Gastrocnemius medialis (tissue), 4 donors: ENCODE data around the gene ELAVL2. TPM values are rescaled to one million over a fixed set of nuclear protein-coding genes. Genes with fewer than 3 reads are reported as not detected.

Experiments used
- ATAC-seq, 2 donors: fragments of 150-250 bp; one replicate each; pipeline ENCODE4 v1.9.1; 2016
- DNase-seq, 2 donors: peaks; one replicate each; pipeline ENCODE4 v3.0.0-alpha.2; 2019
- H3K27ac ChIP-seq, 4 donors: fragments of 200-600 bp; sonication (generic); 1 replicate in 1 of 4; 2 replicates in 3 of 4; pipeline ENCODE4 v1.5.1; 2016 to 2018; ENCODE audit warnings: mild to moderate bottlenecking in 2 of 4, moderate library complexity in 1 of 4
- H3K27me3 ChIP-seq, 3 donors: fragments of 200-600 bp; sonication (generic) in 2 of 3; 1 replicate in 1 of 3; 2 replicates in 2 of 3; pipeline versions ENCODE4 v1.5.1 to v1.6.0; 2016 to 2019; ENCODE audit warnings: mild to moderate bottlenecking in 1 of 3, moderate library complexity in 1 of 3
- H3K36me3 ChIP-seq, 2 donors: fragments of 200-600 bp; sonication (generic) in 1 of 2; one replicate each; pipeline ENCODE4 v1.5.1; 2017 to 2018
- H3K4me1 ChIP-seq, 2 donors: fragments of 200-600 bp; sonication (generic) in 1 of 2; one replicate each; pipeline ENCODE4 v1.5.1; 2016 to 2017; ENCODE audit warnings: mild to moderate bottlenecking in 2 of 2
- H3K4me3 ChIP-seq, 4 donors: fragments of 200-600 bp; sonication (generic) in 3 of 4; 1 replicate in 1 of 4; 2 replicates in 3 of 4; pipeline ENCODE4 v1.5.1; 2016 to 2019; ENCODE audit warnings: mild to moderate bottlenecking in 2 of 4
- H3K9me3 ChIP-seq, 3 donors: fragments of 200-600 bp; sonication (generic) in 2 of 3; 1 replicate in 1 of 3; 2 replicates in 2 of 3; pipeline ENCODE4 v1.5.1; 2016 to 2019
- CTCF ChIP-seq, 5 experiments: fragments of 450-650 bp in 3 of 5; fragments of 200-600 bp in 2 of 5; sonication (generic) in 2 of 5; IDR thresholded peaks in 4 of 5; conservative IDR thresholded peaks in 1 of 5; 1 replicate in 4 of 5; 2 replicates in 1 of 5; pipeline ENCODE4 v1.5.1; 2016 to 2019; ENCODE audit warnings: antibody characterized with exemption in 5 of 5, mild to moderate bottlenecking in 3 of 5, moderate library complexity in 3 of 5
- POLR2A ChIP-seq, 2 donors: fragments of 450-650 bp; IDR thresholded peaks; one replicate each; pipeline ENCODE4 v1.6.1; 2017; ENCODE audit warnings: antibody characterized with exemption in 2 of 2, mild to moderate bottlenecking in 2 of 2, moderate library complexity in 2 of 2
- in situ Hi-C, 4 donors: fragments of 200-750 bp; cut with MboI; loops; one replicate each; pipeline versions ENCODE4 v1.15.0 to v1.8.0; 2017; ENCODE audit warnings: low sequenced_read_pairs in 4 of 4
- intact Hi-C: fragments of 100-400 bp; cut with DNase I; formaldehyde crosslinking; loops from one replicate; pipeline ENCODE4 v1.15.1; 2023; ENCODE audit warnings: low total_unique reads
- total RNA-seq, 4 donors: library from RNA; depleted of rRNA; stranded (reverse); fragments of >200 nt; gene quantifications; one replicate each; pipeline versions ENCODE4 v1.1.0 to v1.2.3, GENCODE V29; 2016

ELAVL2 gene
- total RNA-seq, 4 donors from 2014 or later: not detected

- H3K36me3 ChIP-seq: no peaks in the 10 kb centered on the region
- H3K4me1 ChIP-seq: no peaks in the 10 kb centered on the region
- H3K27ac ChIP-seq: no peak overlapping the region
- intact Hi-C loops: no loop called here
- H3K4me3 ChIP-seq: no peak overlapping the region
- no peak for TF ChIP-seq CTCF (IDR thresholded peaks at IDR 0.05 in 4 of 5, conservative IDR thresholded peaks at IDR 0.05 in 1 of 5)
- no peak for TF ChIP-seq POLR2A (IDR thresholded peaks at IDR 0.05)
- H3K27me3 ChIP-seq: no peaks in the 10 kb centered on the region
- in situ Hi-C loops: loop anchor here in 2 of 4 donors (25.0 kb wide), 2 partner anchors 94 to 106 kb away; partner anchors contain the start of gene ELAVL2 (in 1 of the 2)
- ATAC-seq (no peak), DNase-seq (no peak)
- H3K9me3 ChIP-seq: no peaks in the 10 kb centered on the region
Observed at GRCh38 chr9:23731353-23731752, 94.7 kb downstream of the ELAVL2 start.

GRCh38 chr9:23730364-23730763 is 95.7 kb downstream of the ELAVL2 start:
- intact Hi-C loops: no loop called here
- no peak overlapping the region for H3K4me3 ChIP-seq
- no peak for TF ChIP-seq CTCF (IDR thresholded peaks at IDR 0.05 in 4 of 5, conservative IDR thresholded peaks at IDR 0.05 in 1 of 5)
- no peak for TF ChIP-seq POLR2A (IDR thresholded peaks at IDR 0.05)
- in situ Hi-C loops: loop anchor here in 2 of 4 donors (25.0 kb wide), 2 partner anchors 93 to 107 kb away; partner anchors contain the start of gene ELAVL2 (in 1 of the 2)
- no peaks in the 10 kb centered on the region for H3K27me3 ChIP-seq
- H3K27ac ChIP-seq: no peak overlapping the region
- H3K9me3 ChIP-seq: no peaks in the 10 kb centered on the region
- H3K4me1 ChIP-seq: no peaks in the 10 kb centered on the region
- no peak for ATAC-seq
- no peak for DNase-seq
- no peaks in the 10 kb centered on the region for H3K36me3 ChIP-seq

GRCh38 chr9:23728736-23729135 is 97.3 kb downstream of the ELAVL2 start:
- no peaks in the 10 kb centered on the region for H3K4me1 ChIP-seq
- in situ Hi-C loops (loop anchor here in 2 of 4 donors (25.0 kb wide), 2 partner anchors 91 to 109 kb away; partner anchors contain the start of gene ELAVL2 (in 1 of the 2)), intact Hi-C loops (no loop called here)
- ATAC-seq (no peak), DNase-seq (no peak)
- no peak overlapping the region for H3K4me3 ChIP-seq
- H3K27ac ChIP-seq: no peak overlapping the region
- no peaks in the 10 kb centered on the region for H3K9me3 ChIP-seq
- H3K27me3 ChIP-seq: no peaks in the 10 kb centered on the region
- no peaks in the 10 kb centered on the region for H3K36me3 ChIP-seq
- TF ChIP-seq POLR2A (IDR thresholded peaks at IDR 0.05): no peak
- TF ChIP-seq CTCF (IDR thresholded peaks at IDR 0.05 in 4 of 5, conservative IDR thresholded peaks at IDR 0.05 in 1 of 5): no peak

GRCh38 chr9:23725279-23725946 is 100.6 kb downstream of the ELAVL2 start:
- in situ Hi-C loops (loop anchor here in 2 of 4 donors (25.0 kb wide), 2 partner anchors 88 to 112 kb away; partner anchors contain the start of gene ELAVL2 (in 1 of the 2)), intact Hi-C loops (no loop called here)
- no peak for TF ChIP-seq CTCF (IDR thresholded peaks at IDR 0.05 in 4 of 5, conservative IDR thresholded peaks at IDR 0.05 in 1 of 5)
- TF ChIP-seq POLR2A (IDR thresholded peaks at IDR 0.05): no peak
- H3K9me3 ChIP-seq: no peaks in the 10 kb centered on the region
- ATAC-seq (no peak), DNase-seq (no peak)
- H3K4me1 ChIP-seq: no peaks in the 10 kb centered on the region
- no peak overlapping the region for H3K4me3 ChIP-seq
- no peaks in the 10 kb centered on the region for H3K27me3 ChIP-seq
- H3K27ac ChIP-seq: no peak overlapping the region
- no peaks in the 10 kb centered on the region for H3K36me3 ChIP-seq
